KOPT-K1 (cell line): ENCODE results near the gene HIC1.

Source experiments
- H3K27ac ChIP-seq: fragments of 200-600 bp; sonication (generic); 2 replicates; pipeline ENCODE4 v1.5.1; 2016; ENCODE audit warnings: antibody characterized with exemption, mild to moderate bottlenecking, low read depth, low read length; ENCODE audit not compliant: poor library complexity, severe bottlenecking
- H3K36me3 ChIP-seq: fragments of 200-600 bp; sonication (generic); 2 replicates; pipeline ENCODE4 v1.5.1; 2017; ENCODE audit warnings: antibody characterized with exemption, mild to moderate bottlenecking, low read length, moderate library complexity; ENCODE audit not compliant: insufficient read depth
- H3K9me3 ChIP-seq: fragments of 200-600 bp; sonication (generic); 2 replicates; pipeline ENCODE4 v1.5.1; 2017; ENCODE audit warnings: antibody characterized with exemption, low read length, mild to moderate bottlenecking; ENCODE audit not compliant: insufficient read depth, poor library complexity, severe bottlenecking

HIC1 gene

DNA sequence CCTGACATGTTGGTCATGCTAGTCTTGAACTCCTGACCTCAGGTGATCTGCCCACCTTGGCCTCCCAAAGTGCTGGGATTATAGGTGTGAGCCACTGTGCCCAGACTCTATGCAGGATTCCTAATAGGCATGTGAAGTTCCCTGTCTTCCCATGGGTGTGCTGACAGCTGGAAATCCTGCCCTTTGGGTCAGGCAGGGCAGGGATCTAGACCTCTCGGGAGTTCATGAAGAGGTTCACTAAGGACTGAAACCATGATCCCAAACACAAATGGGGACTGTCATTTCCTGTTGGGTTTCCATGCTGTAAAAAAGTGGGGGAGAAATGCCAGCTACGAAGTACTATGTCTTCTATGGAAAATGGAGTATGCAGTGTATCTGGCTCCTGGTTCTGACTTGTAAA lies 52.1 kb downstream of the HIC1 start:
- peaks cover 4% of the 10 kb centered on the region; the same call in 1 of the 2 replicates for H3K36me3 ChIP-seq
- H3K9me3 ChIP-seq = no peaks in the 10 kb centered on the region
- H3K27ac ChIP-seq = no peak overlapping the region

GRCh38 chr17:2107506-2107905 lies 52.6 kb downstream of the HIC1 start:
- no peak overlapping the region for H3K27ac ChIP-seq
- H3K9me3 ChIP-seq = no peaks in the 10 kb centered on the region
- peaks cover 4% of the 10 kb centered on the region; the same call in 1 of the 2 replicates for H3K36me3 ChIP-seq

- no peaks in the 10 kb centered on the region for H3K9me3 ChIP-seq
- peaks cover 4% of the 10 kb centered on the region; the same call in 1 of the 2 replicates for H3K36me3 ChIP-seq
- no peak overlapping the region for H3K27ac ChIP-seq
Measured at GRCh38 chr17:2108170-2108569, 53.3 kb downstream of the HIC1 start.

- no peak overlapping the region for H3K27ac ChIP-seq
- peaks cover 4% of the 10 kb centered on the region; the same call in 1 of the 2 replicates for H3K36me3 ChIP-seq
- H3K9me3 ChIP-seq = no peaks in the 10 kb centered on the region
Measured at GRCh38 chr17:2110436-2110835, 55.5 kb downstream of the HIC1 start.

GRCh38 chr17:2111691-2112090 lies 56.8 kb downstream of the HIC1 start:
- no peak overlapping the region for H3K27ac ChIP-seq
- H3K9me3 ChIP-seq = no peaks in the 10 kb centered on the region
- H3K36me3 ChIP-seq = peaks cover 4% of the 10 kb centered on the region; the same call in 1 of the 2 replicates
